GM19372 (cell line): Measurements from ENCODE around the gene NFX1.

Experiments used
- ATAC-seq: cut with Tn5 transposase; IDR thresholded peaks from one replicate; pipeline ENCODE4 v1.9.1; 2021; ENCODE audit warnings: mild to moderate bottlenecking, low read depth, moderate library complexity; ENCODE audit not compliant: unreplicated experiment

NFX1 gene

GRCh38 chr9:33265211-33265865 lies 25.0 kb upstream of the NFX1 start:
- ATAC-seq, result no peak

- no peak for ATAC-seq
These were observed 23.1 kb upstream of the NFX1 start for GRCh38 chr9:33267151-33267767.

GRCh38 chr9:33270146-33270545 lies 20.2 kb upstream of the NFX1 start:
- no peak for ATAC-seq

GRCh38 chr9:33272061-33272460 lies 18.3 kb upstream of the NFX1 start:
- ATAC-seq, result no peak

GRCh38 chr9:33273266-33273971 lies 16.9 kb upstream of the NFX1 start:
- no peak for ATAC-seq

- no peak for ATAC-seq
These were observed 16.4 kb upstream of the NFX1 start for GRCh38 chr9:33273972-33274328.

GRCh38 chr9:33277484-33277883 lies 12.8 kb upstream of the NFX1 start:
- ATAC-seq, result no peak

- no peak for ATAC-seq
These were observed 4.8 kb upstream of the NFX1 start for GRCh38 chr9:33285502-33285901.

GRCh38 chr9:33287087-33287490 lies 3.2 kb upstream of the NFX1 start:
- no peak for ATAC-seq

GRCh38 chr9:33288235-33288634 lies 2.1 kb upstream of the NFX1 start:
- ATAC-seq, result no peak

- ATAC-seq, result no peak
These were observed 1.4 kb upstream of the NFX1 start for GRCh38 chr9:33288828-33289483.

- no peak for ATAC-seq
These were observed 820 bp upstream of the NFX1 start for GRCh38 chr9:33289496-33289895.

GRCh38 chr9:33289936-33290246 lies 425 bp upstream of the NFX1 start:
- no peak for ATAC-seq

GRCh38 chr9:33291031-33291397 lies 698 bp downstream of the NFX1 start:
- peak; percentile 1 for ATAC-seq

GRCh38 chr9:33291901-33292300 lies 1.6 kb downstream of the NFX1 start:
- ATAC-seq, result no peak

- ATAC-seq, result no peak
These were observed 3.5 kb downstream of the NFX1 start for GRCh38 chr9:33293782-33294181.

- ATAC-seq, result no peak
These were observed 4.5 kb downstream of the NFX1 start for GRCh38 chr9:33294670-33295432.

GRCh38 chr9:33295571-33295970 lies 5.3 kb downstream of the NFX1 start:
- ATAC-seq, result peak; percentile 35

GRCh38 chr9:33297432-33297831 lies 7.1 kb downstream of the NFX1 start:
- peak; percentile 95 for ATAC-seq

- ATAC-seq, result no peak
These were observed 10.2 kb downstream of the NFX1 start for GRCh38 chr9:33300546-33300945.

- ATAC-seq, result no peak
These were observed 14.0 kb downstream of the NFX1 start for GRCh38 chr9:33304362-33304761.
